ENCODE results near the gene IDE.

GRCh38 chr10:92434385-92434784 lies 139.5 kb downstream of the IDE start:
- TF ChIP-seq EZH2 (IDR thresholded peaks at IDR 0.05; ENCODE audit: borderline replicate concordance, low read depth, low read length, severe bottlenecking): no peak
- TF ChIP-seq CTCF (IDR thresholded peaks at IDR 0.05; ENCODE audit: borderline replicate concordance, extremely low read depth, low read length, poor library complexity, severe bottlenecking): no peak

All from DND-41 (cell line).